NCI-H510A (cell line): Measurements from ENCODE around the gene TUT4.

Experiments
- DNase-seq: peaks from one replicate; lab custom pipeline; 2025; lab: John Stamatoyannopoulos, UW

Gene TUT4

DNA sequence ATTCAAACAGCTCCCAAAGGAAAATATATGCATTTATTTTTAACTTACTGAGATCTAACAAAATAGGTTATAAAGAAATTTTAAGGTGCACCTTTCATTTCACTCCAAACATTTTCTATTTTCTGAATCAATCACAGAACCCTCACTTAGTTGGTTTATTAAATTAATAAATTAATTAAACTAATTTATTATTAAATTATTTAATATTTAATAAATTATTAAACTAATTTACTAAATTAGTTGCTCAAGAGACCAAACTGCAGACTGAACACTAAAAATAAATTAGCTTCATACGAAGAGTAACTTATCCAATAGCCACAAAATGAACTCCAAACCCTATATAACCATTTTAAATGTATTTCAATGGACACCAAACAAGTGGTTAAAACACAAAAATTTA, 80.5 kb downstream of the TUT4 start:
- DNase-seq: no peak

DNA sequence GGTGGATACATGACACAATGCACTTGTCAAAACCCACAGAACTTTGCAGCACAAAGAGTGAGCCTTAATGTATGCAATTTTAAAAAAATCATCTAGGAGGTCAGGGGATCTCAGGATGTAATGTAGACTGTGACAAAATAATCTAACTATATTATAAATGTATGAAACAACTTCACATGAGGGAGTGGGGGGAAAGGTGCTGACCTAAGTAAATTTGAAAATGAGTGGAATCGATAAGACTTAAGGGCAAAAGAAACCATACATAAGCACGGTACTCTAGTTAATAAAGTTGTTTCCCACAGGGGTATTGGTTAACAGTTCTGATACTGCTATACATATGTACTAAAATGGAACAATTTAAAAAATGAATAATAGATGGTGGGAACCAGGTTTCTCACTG, 83.8 kb downstream of the TUT4 start:
- no peak for DNase-seq

DNA sequence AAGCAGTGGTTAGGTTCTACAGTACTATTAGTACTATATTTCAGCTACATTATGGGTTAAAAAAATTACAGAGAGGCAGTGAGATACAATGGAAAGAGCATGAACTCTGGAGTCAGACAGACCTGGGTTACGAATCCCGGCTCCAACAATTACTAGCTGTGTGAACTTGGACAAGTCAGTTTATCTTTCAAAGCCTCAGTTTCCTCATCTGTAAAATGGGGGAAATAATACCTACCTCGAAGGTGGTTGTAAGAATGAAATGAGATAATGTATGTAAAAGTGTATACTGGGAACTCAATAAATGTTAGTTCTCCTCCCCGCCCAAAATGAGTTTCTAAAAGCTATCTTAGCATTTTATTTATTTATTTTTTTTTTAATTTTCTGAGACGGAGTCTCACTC, 89.0 kb downstream of the TUT4 start:
- no peak for DNase-seq

DNA sequence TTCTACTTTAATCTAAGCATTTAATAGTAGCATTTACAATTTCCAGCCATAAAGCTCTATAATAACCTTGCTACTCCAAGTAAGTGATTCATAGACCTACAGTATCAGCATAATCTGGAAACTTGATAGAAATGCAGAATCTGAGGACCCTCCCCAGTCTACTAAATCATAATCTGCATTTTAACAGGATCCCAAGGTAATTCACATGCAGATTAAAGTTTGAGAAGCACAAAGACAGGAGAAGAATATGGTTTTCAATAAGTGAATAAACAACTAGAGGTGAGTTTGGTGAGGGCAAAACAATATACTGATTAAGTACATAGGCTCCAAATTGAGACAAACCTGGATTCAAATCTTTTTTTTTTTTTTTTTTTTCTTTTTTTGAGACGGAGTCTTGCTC, 91.1 kb downstream of the TUT4 start:
- DNase-seq: no peak

DNA sequence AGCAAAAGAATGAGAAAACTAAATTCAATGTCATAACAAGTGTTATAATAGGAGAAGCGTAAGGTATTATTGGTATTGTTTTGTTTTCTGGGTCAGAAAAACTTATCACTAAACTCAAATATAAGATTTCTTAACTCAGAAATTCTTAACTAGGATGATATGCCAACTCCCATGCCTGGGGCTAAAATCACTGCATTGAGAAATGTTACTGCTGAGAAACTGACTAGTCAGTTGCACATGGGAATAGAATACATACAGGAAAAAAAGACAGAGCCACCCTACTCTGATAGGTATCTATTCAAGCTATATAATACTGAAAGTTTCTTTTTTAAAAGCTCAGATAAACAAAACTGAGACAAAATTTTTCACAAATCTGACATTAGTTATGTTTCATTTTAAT, 92.2 kb downstream of the TUT4 start:
- no peak for DNase-seq

DNA sequence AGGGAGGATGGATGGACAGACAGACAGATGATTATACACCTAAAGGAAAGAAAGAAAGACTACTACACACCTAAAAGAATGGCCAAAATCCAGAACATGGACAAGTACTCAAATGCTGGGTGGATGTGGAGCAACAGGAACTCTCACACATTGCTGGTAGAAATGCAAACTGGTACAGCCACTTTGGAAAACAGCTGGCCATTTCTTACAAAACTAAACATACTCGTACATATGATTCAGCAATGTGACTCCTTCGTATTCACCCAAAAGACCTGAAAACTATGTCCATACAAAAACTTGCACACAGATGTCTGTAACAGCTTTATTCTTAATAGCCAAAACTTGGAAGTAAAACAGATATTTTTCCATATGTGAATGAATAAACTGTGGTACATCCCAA, 97.2 kb downstream of the TUT4 start:
- no peak for DNase-seq

DNA sequence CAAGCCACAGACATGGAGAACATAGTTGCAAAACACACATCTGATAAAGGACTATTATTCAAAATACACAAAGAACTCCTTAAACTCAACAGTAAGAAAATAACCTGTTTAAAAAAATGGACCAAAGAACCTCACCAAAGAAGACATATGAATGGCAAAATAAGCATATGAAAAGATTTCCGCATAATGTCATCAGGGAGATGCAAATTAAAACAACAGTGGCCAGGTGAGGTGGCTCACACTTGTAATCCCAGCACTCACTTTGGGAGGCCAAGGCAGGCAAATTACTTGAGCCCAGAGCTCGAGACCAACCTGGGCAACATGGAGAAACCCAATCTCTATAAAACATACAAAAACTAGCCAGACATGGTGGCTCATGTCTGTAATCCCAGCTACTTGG, 98.1 kb downstream of the TUT4 start:
- DNase-seq: no peak

DNA sequence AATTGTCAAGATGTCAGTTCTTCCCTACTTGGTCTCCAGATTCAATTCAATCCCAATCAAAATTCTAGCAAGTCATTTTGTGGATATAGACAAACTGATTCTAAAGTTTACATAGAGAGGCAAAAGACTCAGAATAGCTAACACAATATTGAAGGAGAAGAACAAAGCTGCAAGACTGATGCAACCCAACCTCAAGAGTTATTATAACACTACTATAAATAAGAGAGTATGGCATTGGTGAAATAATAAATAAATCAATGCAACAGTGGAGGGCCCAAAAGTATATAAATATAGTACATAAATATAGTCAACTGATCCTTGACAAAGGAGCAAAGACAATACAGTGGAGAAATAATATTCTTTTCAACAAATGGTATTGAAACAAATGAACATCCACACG, 98.8 kb downstream of the TUT4 start:
- DNase-seq: no peak

DNA sequence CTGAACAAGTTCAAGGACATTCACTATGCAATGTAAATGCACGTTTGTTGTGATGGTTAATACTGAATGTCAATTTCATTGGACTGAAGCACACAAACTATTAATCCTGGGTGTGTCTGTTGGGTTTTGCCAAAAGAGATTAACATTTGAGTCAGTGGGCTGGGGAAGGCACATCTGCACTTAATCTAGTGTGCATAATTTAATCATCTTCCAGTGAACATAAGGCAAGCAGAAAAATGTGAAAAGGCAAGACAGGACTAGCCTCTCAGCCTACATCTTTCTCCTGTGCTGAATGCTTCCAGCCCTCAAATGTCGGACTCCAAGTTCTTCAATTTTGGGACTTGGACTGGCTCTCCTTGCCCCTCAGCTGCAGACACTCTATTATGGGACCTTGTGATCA, 108.4 kb downstream of the TUT4 start:
- no peak for DNase-seq

DNA sequence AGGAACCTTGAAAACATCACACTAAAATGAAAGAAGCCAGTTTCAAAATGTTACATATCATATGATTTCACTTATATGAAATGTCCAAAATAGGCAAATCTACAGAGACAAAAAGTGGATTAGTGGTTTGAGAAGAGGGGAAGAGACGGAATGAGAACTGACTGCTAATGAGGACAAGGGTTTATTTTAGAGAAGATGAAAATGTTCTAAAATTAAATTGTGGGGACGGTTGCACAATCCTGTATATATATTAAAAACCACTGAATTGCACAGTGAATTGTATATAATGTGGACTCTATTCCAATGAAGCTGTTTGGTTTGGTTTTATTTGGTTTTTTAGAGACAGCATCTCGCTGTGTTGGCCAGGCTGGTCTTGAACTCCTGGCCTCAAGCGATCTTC, 112.9 kb downstream of the TUT4 start:
- DNase-seq: no peak

DNA sequence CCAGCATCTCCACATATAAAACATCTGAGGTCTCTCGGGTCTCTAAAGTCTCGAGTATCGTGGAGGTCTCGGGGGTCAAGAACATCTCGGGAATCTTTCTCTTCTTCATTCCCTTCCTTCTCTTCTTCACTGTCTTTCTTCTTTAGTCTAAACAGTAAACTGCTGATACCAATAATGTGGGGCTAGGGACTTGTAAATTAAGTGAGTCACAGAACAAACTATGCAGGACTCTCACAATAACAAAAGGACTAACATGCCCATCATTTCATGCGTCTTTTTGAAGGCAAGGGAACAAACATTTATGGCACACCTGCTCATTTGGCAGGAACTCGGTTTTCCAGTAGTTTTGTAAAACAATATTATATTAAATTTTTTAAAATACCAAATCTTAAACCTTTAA, 116.1 kb downstream of the TUT4 start:
- DNase-seq: no peak

DNA sequence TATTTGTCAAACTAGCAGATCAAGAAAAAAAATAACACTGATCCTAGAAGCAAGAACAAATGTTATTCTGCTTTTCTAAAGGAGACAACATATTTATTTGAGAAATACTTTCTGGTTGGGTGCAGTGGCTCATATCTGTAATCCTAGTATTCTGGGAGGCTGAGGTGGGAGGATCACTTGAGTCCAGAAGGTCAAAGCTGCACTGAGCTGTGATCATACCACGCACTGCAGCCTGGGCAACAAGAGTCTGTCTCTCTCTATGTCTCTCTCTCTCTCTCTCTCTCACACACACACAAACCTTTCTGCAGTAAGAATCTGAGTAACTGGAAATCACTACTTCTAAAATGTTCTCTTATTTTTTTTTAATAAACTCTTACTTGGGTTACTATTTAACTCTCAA, 117.2 kb downstream of the TUT4 start:
- DNase-seq: no peak

DNA sequence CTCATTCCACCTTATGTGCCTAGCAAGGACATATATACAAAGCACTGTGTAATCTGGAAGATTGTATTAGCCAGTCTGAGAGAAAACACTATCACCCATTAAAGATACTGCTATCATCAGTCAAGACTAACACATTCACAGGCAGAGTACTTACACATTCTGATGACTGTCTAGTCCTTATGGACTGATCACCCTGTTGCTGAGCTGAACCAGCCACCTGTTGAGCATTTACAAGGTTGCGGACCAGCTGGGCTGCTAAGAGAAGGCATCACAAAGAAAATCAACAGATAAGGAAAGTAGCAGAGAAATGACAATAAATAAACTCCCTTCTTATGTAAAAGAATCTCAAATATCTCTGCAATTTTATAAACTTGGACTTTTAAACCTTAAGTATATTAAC, 117.7 kb downstream of the TUT4 start:
- no peak for DNase-seq

DNA sequence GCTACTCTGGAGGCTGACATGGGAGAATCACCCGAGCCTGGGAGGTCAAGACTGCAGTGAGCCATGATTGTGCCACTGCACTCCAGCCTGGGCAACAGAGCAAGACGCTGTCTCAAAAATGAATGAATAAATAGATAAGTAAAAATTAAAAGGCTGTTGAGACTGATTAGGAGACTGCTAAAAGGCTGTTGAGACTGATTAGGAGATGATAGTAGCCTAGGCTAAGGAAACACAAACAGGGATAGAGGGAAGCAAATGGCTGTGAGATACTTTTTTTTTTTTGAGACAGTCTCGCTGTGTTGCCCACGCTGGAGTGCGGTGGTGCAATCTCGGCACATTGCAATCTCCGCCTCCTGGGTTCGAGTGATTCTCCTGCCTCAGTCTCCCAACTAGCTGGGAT, 120.1 kb downstream of the TUT4 start:
- no peak for DNase-seq

DNA sequence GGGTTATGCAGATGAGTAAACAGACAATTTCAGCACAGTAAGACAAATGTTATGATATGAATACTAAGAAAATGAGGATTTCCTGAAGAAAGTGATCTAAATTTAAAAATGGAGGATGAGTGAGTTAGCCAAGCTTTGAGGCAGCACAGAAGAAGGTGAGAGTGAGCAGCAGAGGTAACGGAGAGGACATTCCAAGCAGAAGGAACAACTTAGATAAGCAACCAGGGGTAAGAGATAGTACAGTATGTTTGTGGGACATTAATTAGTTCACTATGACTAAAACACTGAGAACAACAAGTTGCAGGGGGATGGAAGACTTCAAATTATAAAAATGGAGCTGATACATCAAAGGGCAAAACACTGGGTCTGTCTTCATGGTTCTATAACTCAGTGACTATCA, 125.7 kb downstream of the TUT4 start:
- no peak for DNase-seq

DNA sequence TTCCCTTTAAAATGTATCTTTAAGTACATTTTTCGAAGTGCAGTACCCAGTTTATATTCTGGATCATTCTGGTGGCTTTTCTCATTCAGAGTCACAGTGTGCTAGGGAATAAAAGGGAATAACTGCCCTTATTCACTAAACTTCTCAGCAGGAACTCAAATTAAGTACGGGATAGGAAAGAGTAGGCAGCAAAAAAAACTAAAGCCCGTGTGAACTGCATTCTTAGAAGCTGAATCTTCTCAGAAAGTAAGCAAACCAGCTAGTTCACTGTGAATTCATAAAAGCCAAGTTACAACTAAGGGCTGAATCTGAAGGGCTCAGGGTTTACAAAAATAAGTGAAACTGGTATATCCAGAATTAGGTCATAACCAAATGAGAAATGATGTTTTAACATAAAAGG, 126.5 kb downstream of the TUT4 start:
- DNase-seq: no peak

DNA sequence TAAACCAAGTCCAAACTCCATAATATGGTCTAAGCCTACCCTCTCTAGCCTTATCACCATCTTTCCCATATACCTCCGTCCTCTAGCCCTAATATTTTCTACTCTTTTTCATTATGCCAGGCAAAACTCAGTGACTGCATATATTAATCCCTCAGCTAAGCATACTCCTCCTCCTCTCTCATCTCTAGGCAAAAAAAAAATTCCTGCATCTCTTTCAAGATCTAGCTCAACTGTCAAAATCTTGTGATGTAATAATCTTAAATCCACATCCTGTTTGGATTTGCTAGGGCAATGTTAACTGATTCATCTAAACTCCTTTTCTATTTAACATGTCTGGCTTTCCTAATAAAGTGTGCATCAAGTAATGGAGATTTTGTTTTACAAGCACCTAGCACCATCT, 128.1 kb downstream of the TUT4 start:
- no peak for DNase-seq

DNA sequence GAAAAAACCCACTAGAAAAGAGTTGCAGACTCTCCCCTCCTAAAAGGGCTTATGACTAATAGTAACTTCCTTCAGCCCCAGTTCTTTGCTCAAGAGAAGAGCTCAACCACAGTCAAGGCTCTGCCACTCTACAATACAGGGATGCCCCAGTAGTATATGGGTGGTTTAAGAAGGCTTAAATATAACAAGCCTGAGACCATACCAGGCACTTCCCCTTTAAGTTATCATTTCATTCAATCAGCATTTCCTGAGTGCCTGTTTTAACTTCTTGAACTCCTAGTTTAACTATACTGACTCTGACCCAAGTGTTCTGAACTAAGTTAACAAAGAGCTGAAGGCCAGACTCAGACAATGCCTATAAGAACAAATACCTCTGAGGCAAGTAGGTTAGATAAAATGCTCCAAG, 128.7 kb downstream of the TUT4 start:
- DNase-seq: no peak

DNA sequence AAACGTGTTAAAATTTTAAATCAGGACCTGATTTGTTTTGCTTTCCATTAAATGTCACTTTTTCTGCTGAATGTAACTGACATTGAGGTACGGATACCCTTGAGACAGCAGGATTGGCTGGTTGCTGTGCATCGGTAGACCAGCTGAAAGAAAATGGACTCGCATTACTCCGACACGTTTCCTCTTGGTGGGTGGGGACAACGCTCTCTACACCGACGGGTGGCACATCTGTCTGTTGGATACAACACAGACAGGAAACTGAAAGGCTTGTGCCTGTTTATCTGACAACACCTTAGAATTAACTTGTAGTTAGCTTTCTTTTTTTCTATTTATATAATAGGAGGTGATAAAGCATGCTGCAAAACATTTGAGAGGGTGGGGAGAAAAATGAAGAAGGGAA, 129.1 kb downstream of the TUT4 start:
- DNase-seq: no peak

DNA sequence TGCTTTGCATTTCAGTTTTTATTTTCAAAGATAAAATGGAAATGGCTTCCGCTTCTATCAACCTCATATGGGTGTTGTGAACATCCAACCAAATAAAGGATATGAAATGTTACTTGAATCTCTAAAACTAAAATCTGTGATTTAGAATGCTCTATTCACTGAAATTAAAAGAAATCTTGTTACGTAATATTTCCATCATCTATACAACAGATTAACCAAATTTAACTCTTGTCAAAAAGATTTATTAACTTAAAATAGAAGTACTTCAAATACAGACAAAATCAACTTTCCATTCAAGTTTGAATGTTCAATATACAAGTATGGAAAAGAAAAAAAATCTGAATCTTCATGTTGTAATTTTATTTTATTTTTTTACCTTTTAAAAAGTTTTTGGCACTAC, 129.8 kb downstream of the TUT4 start:
- DNase-seq: no peak

DNA sequence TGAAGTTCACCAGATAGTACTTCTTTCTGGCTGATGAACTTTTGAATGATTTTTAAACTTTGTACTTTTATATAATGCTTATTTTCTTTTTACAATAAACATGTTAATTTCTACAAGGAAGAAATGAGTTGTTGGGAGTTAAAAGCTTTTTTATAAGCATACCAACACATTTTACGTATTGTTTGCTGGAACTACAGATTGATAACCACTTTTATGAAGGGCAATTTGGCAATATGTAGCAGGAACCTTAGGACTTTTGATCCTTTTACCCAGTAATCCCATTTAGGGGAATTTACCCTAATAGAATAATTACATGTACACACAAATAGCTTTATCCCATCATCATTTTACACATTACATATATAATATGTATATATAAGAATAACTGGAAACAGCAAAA, 132.2 kb downstream of the TUT4 start:
- no peak for DNase-seq

DNA sequence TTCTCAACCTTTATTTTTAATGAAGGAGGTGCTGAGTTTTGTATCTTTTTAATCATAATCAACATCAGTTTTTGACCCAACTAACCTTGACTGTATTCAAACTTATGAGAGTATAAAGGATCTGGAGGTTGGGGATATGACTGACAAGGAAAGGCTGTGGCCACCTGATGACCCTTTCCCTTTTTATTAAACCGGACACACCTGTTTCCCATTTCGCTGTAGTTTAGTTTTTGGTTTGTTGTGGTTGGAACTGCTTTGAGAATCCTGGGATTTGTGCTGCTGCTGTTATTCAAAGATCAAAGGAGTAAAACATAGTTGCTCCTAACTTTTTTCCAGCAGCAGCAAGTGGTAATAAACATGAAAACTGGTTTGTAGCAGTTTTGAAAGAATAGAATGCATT, 136.1 kb downstream of the TUT4 start:
- DNase-seq: no peak

DNA sequence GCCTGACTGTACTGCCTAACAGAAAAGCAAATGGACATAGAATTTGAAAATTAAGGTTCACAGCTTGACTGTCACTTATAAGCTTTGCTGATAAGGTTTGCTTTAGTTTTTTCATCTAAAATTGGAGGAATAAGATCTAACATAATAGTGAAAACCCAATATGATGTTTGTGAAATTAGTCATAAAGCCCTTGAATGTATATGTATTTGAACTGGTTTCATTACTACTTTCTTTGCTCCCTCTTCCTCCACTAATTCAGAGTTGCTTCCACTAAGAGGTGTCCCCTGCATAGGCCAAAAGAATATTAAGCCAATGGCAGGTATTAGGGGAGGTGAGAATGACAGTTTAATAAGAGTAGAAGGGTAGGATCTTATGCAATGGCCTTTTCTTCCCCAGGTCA, 137.9 kb downstream of the TUT4 start:
- DNase-seq: no peak

DNA sequence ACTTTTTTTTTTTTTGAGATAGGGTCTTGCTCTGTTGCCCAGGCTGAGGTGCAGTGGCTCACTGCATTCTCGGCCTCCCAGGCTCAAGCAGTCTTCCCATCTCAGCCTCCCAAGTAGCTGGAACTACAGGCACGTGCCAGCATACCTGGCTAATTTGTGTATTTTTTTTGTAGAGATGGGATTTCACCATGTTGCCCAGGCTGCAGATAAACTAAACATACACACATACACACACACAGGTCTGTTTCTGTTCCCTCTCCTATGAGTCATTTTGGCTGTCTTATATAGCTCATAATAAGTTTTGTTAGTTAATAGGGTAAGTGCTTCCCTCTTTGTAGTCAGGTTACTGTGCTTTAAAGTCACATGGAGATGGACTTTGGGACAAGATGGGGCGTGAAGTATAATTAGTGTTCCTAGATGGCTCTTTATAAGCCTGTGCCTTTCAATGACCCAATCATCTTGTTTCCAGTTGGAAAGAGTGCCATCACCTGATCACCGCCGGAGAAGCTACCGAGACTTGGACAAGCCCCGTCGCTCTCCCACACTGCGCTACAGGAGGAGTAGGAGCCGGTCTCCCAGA, 139.4 kb downstream of the TUT4 start:
- no peak for DNase-seq

DNA sequence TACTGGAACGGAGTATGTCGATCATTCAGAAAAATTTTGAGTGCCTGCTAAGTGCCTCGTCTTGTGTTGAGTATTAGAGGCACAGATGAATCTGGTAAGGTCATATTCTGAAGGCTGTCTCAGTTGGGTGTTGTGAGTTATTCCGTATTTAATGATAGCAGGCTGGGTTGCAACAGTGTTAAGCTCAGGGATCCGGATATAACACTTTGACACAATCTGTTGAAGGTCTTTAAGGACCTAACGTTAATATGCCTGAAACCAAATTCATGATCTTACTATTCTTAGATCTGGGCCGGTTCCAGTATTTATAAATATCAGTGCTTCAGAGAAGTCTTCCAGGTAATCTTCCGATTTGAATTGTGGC, 147.9 kb downstream of the TUT4 start:
- no peak for DNase-seq
